ENCODE data around the gene AKT1. TPM values are rescaled to one million over a fixed set of nuclear protein-coding genes. Genes with fewer than 3 reads are reported as not detected.
"Not testable (repeated sequence)": the region's sequence is repeated elsewhere in the genome, so short reads cannot be mapped to it uniquely, and the experiment has no call there.

AKT1 gene
- total RNA-seq, 1 donor from 2014 or later, result 191 TPM

DNA sequence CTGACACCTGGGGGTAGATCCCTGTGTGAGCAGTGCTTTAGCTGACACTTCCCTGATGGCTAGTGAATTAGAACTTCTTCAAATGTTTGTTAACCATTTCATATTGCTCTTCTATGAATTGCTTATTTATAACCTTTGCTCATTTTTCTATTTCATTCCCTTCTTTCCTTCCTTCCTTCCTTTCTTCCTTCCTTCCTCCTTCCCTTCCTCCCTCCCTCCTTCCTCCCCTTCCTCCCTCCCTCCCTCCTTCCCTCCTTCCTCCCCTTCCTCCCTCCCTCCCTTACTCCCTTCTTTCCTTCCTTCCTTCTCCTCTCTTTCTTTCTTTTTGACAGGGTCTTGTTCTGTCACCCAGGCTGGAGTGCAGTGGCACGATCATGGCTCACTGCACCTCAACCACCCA is 46.2 kb upstream of the AKT1 start:
- Histone ChIP-seq H3K4me3 (ENCODE audit: low read depth, low read length) (no peak overlapping the region), H3K36me3 (ENCODE audit: control insufficient read depth, insufficient read depth, low read length) (no peaks in the 10 kb centered on the region), H3K27me3 (ENCODE audit: control insufficient read depth, insufficient read depth, low read length) (peaks cover 17% of the 10 kb centered on the region)
- FAIRE-seq (no peak), DNase-seq (ENCODE audit: low read depth) (no peak)
- TF ChIP-seq, protein P1, sequence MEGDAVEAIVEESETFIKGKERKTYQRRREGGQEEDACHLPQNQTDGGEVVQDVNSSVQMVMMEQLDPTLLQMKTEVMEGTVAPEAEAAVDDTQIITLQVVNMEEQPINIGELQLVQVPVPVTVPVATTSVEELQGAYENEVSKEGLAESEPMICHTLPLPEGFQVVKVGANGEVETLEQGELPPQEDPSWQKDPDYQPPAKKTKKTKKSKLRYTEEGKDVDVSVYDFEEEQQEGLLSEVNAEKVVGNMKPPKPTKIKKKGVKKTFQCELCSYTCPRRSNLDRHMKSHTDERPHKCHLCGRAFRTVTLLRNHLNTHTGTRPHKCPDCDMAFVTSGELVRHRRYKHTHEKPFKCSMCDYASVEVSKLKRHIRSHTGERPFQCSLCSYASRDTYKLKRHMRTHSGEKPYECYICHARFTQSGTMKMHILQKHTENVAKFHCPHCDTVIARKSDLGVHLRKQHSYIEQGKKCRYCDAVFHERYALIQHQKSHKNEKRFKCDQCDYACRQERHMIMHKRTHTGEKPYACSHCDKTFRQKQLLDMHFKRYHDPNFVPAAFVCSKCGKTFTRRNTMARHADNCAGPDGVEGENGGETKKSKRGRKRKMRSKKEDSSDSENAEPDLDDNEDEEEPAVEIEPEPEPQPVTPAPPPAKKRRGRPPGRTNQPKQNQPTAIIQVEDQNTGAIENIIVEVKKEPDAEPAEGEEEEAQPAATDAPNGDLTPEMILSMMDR (IDR thresholded peaks at IDR 0.05; ENCODE audit: insufficient read depth, low read length, severe bottlenecking), result no peak

DNA sequence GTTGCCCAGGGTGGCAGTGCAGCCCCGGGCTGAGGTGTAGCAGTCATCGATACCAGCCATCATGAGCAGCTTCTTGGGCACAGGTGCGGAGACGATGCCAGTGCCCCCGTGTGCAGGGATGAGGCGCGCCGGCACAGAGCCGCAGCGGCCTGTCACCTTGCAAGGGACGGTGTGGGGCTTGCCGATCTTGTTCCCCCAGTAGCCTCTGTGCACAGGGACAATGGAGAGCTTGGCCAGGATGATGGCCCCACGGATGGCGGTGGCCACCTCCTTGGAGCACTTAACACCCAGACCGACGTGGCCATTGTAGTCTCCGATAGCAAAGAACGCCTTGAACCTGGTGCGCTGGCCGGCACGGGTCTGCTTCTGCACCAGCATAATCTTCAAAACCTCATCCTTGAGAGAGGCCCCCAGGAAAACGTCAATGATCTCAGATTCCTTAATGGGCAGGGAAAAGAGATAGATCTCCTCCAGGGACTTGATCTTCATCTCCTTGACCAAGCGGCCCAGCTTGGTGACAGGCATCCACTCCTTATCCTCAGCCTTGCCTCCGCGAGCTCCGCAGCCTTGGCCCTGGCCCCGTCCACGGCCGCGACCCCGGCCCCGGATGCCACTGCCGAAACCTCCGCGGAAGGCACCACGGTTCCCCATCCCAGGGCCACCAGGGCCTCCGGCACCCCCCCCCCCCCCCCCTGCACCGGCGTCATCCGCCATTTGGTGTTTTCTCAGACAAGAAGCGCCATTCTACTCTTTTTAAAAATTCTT is 40.8 kb upstream of the AKT1 start:
- DNase-seq (ENCODE audit: low read depth); FAIRE-seq; H3K27me3 ChIP-seq (ENCODE audit: control insufficient read depth, insufficient read depth, low read length); H3K4me3 ChIP-seq (ENCODE audit: low read depth, low read length); H3K36me3 ChIP-seq (ENCODE audit: control insufficient read depth, insufficient read depth, low read length): not testable (repeated sequence)

DNA sequence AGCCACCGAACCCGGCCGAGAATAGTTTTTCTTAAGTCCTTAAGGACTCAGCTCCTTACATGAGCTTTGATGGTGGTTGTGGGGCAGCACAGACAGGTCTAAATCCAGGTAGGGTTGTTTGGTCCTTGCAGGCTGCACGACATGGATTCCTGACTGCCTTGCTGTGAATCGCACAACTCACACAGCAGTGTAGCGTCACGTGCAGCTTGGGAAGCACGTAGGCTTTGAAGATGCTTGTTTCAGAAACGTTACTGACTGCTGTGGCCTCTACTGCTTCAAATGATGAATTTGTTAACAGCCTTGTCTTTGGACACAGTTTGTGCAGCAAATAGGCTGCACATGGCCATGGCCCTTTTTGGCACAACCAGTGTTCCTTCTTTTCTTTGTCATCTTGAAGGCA is 35.2 kb upstream of the AKT1 start:
- DNase-seq (ENCODE audit: low read depth), result no peak
- FAIRE-seq, result no peak
- TF ChIP-seq, protein P1 (IDR thresholded peaks at IDR 0.05; ENCODE audit: insufficient read depth, low read length, severe bottlenecking), result no peak
- H3K4me3 ChIP-seq (ENCODE audit: low read depth, low read length), result no peak overlapping the region
- H3K36me3 ChIP-seq (ENCODE audit: control insufficient read depth, insufficient read depth, low read length), result no peaks in the 10 kb centered on the region
- no peaks in the 10 kb centered on the region for H3K27me3 ChIP-seq (ENCODE audit: control insufficient read depth, insufficient read depth, low read length)

DNA sequence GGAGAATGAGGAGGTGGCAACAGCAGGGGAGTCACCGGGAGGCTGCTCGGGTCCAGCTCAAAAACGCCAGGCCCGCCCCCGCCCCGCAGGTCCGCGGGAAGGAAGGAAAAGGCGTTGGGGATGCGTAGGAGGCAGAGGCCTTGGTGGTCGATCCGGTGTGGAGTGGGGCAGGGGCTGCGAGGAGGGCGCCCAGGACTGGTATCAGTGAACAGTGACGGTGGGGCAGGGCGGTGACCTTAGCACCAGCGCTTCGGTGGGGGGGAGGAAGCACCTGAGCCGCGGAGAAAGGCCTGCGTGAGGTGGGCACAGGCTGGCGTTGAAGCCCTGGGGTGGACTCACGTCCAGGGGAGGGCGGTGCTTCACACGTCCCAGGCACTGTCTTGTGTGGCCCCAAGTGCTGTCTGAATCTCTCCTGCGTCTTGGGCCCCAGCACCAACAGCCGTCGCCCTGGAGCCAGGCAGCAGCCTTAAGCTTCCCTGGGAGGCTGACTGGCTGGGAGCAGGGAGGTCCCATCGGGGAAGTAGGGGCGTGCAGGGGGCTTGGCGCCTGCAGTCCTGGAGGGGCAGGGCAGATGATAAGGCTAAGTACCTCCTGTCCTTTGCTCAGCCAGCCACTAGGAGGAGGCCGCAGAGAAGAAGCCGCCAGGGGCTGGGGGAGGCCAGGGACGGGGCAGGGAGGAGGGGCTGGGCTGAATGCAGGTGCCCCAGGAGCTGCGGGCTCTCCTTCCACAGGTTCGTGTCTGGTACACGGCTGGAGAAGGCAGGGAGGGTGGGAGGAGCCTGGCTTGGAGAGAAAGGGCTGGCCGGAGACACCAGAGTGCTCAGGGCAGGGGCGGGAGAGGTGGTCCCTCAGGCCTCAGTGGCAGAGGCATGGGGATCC is 31.9 kb upstream of the AKT1 start:
- H3K4me3 ChIP-seq (ENCODE audit: low read depth, low read length), result peak overlapping the region; percentile 36
- FAIRE-seq (no peak), DNase-seq (ENCODE audit: low read depth) (no peak)
- H3K27me3 ChIP-seq (ENCODE audit: control insufficient read depth, insufficient read depth, low read length), result no peaks in the 10 kb centered on the region
- TF ChIP-seq, protein P1 (IDR thresholded peaks at IDR 0.05; ENCODE audit: insufficient read depth, low read length, severe bottlenecking), result peak; percentile 59
- H3K36me3 ChIP-seq (ENCODE audit: control insufficient read depth, insufficient read depth, low read length), result no peaks in the 10 kb centered on the region

DNA sequence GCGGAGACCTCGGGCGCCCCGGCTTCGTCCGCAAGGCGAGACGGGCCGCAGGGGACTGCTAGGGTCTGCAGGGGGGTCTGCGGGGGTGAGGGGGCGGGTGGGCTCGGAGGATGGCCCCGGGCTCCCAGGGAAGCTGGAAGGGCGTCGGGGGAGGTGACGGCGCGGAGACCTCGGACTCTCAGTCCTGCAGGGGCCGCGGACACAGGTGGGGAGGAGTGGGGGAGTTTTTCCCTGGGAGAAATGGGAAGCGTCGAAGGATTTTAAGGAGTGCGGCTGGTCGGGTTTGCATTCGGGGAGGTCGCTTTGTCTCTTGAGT is 31.3 kb upstream of the AKT1 start:
- peak overlapping the region; percentile 36 for H3K4me3 ChIP-seq (ENCODE audit: low read depth, low read length)
- TF ChIP-seq, protein P1 (IDR thresholded peaks at IDR 0.05; ENCODE audit: insufficient read depth, low read length, severe bottlenecking), result no peak

DNA sequence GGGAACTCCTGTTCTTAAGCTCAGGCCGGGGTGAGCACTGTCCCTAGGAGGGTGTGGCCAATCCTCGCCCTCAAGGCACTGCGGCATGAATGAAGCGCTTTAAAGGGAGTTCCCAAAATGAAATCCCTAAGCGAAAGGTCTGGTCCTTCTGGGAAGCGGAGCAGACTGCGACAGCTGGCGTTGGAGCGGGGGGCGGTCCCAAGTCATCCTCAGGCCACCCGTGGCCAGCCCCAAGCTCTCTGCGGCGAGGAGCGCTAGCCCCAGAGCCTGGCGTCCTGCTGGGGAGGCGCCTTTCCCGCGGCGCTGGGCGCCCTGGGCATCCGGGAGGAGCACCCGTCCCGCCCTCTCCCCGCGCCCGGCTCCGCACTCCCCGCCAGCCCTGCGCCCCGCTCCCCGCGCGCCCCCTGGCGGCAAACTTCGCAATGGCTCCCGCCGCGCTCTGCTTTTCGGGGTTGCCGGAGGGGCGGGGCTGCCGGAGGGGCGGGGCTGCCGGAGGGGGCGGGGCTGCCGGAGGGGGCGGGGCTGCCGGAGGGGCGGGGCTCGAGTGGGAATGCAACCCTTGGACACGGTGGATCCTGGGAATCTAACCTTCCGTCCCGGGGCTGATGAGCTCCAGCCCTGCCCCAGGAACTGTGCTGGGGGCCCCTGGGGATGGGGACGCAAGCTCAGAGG is 30.8 kb upstream of the AKT1 start:
- peak; percentile 54 for DNase-seq (ENCODE audit: low read depth)
- Histone ChIP-seq H3K4me3 (ENCODE audit: low read depth, low read length) (peak overlapping the region; percentile 47), H3K36me3 (ENCODE audit: control insufficient read depth, insufficient read depth, low read length) (no peaks in the 10 kb centered on the region), H3K27me3 (ENCODE audit: control insufficient read depth, insufficient read depth, low read length) (no peaks in the 10 kb centered on the region)
- TF ChIP-seq, protein P1 (IDR thresholded peaks at IDR 0.05; ENCODE audit: insufficient read depth, low read length, severe bottlenecking), result peak; percentile 62
- FAIRE-seq, result no peak

More for the DNA sequence above, 31.3 kb upstream of the AKT1 start:
- FAIRE-seq (no peak), DNase-seq (ENCODE audit: low read depth) (no peak)
- no peaks in the 10 kb centered on the region for H3K36me3 ChIP-seq (ENCODE audit: control insufficient read depth, insufficient read depth, low read length)
- no peaks in the 10 kb centered on the region for H3K27me3 ChIP-seq (ENCODE audit: control insufficient read depth, insufficient read depth, low read length)
